HepG2 (cell line): Measurements from ENCODE around the gene ETHE1. TPM values are rescaled to one million over a fixed set of nuclear protein-coding genes. Genes with fewer than 3 reads are reported as not detected.

Experiments used
- ATF7-NPFF ChIP-seq: sonication (generic); formaldehyde crosslinking; IDR thresholded peaks from 2 replicates; pipeline ENCODE4 v1.8.1; 2023; ENCODE audit warnings: mild to moderate bottlenecking, low read depth, missing genetic modification reagents, moderate library complexity
- DR1 ChIP-seq: sonication (generic); formaldehyde crosslinking; IDR thresholded peaks from 2 replicates; pipeline ENCODE4 v1.8.0; 2021; ENCODE audit warnings: mild to moderate bottlenecking, missing genetic modification reagents, inconsistent platforms
- EP300 ChIP-seq, 3 experiments: sonication (generic) in 1 of 3; formaldehyde crosslinking in 1 of 3; IDR thresholded peaks; 2 replicates each; pipeline versions ENCODE4 v1.5.1 to v1.6.1; 2011 to 2020; ENCODE audit warnings: low read depth in 2 of 3, low read length in 2 of 3, borderline replicate concordance in 1 of 3, improper control_type of control experiment in 1 of 3, mild to moderate bottlenecking in 1 of 3, missing genetic modification reagents in 1 of 3, moderate library complexity in 1 of 3
- HDAC6 ChIP-seq: fragments of 200-600 bp; sonication (generic); IDR thresholded peaks from 2 replicates; pipeline ENCODE4 v1.7.0; 2017; ENCODE audit warnings: mild to moderate bottlenecking, antibody characterized with exemption, low read length, low read depth
- HNRNPUL1 ChIP-seq: fragments of 200-400 bp; formaldehyde crosslinking; IDR thresholded peaks from 2 replicates; pipeline ENCODE4 v1.6.1; 2017; ENCODE audit warnings: low read depth, mild to moderate bottlenecking, low read length, moderate library complexity
- KAT2B ChIP-seq: fragments of 150-350 bp; IDR thresholded peaks from 2 replicates; pipeline ENCODE4 v1.6.1; 2014; ENCODE audit warnings: low read depth, low read length, borderline replicate concordance
- KLF6 ChIP-seq: IDR thresholded peaks from 2 replicates; pipeline ENCODE4 v1.8.0; 2016; ENCODE audit warnings: missing biosample characterization, missing genetic modification reagents
- MAF1 ChIP-seq: sonication (generic); formaldehyde crosslinking; IDR thresholded peaks from 2 replicates; pipeline ENCODE4 v1.5.0; 2020; ENCODE audit warnings: missing genetic modification reagents, borderline replicate concordance
- MLLT10 ChIP-seq: sonication (generic); formaldehyde crosslinking; IDR thresholded peaks from 2 replicates; pipeline ENCODE4 v1.4.0; 2020; ENCODE audit warnings: missing genetic modification reagents
- MYC ChIP-seq: sonication (generic); formaldehyde crosslinking; IDR thresholded peaks from 2 replicates; pipeline ENCODE4 v1.9.0; 2021; ENCODE audit warnings: missing genetic modification reagents, borderline replicate concordance
- SIN3A ChIP-seq: IDR thresholded peaks from 2 replicates; pipeline ENCODE4 v1.6.1; 2011; ENCODE audit warnings: low read depth, mild to moderate bottlenecking, control low read depth, low read length, borderline replicate concordance
- STAT5B ChIP-seq: sonication (generic); formaldehyde crosslinking; IDR thresholded peaks from 2 replicates; pipeline ENCODE4 v1.4.0; 2020; ENCODE audit warnings: missing genetic modification reagents
- TP53 ChIP-seq: sonication (generic); formaldehyde crosslinking; conservative IDR thresholded peaks from 2 replicates; pipeline ENCODE4 v1.4.0; 2020; ENCODE audit warnings: missing genetic modification reagents
- ZNF101 ChIP-seq: sonication (generic); formaldehyde crosslinking; IDR thresholded peaks from 2 replicates; pipeline ENCODE4 v1.4.0; 2020; ENCODE audit warnings: mild to moderate bottlenecking, low read depth, missing genetic modification reagents, borderline replicate concordance
- ZNF780A ChIP-seq: sonication (generic); formaldehyde crosslinking; IDR thresholded peaks from 2 replicates; pipeline ENCODE4 v1.8.0; 2022; ENCODE audit warnings: mild to moderate bottlenecking, missing genetic modification reagents, moderate library complexity
- polyA plus RNA-seq, 8 experiments: library from polyadenylated mRNA; depleted of rRNA in 3 of 8; stranded (reverse) in 7 of 8; unstranded in 1 of 8; fragments of >200 nt; fragmentation: Illumina TruSeq in 4 of 8; extraction: Trizol in 4 of 8; gene quantifications; 2 replicates each; pipeline versions ENCODE4 v1.2.1 to v1.2.3, GENCODE V29; 2011 to 2016; ENCODE audit warnings: low read depth in 4 of 8, missing spikeins in 1 of 8, mixed read lengths in 1 of 8; ENCODE audit not compliant: insufficient read depth in 1 of 8
- total RNA-seq, 5 experiments: library from RNA; depleted of rRNA; stranded (reverse); fragments of >200 nt; fragmentation: Illumina TruSeq; extraction: Trizol; gene quantifications; 2 replicates each; pipeline ENCODE4 v1.2.3, GENCODE V29; 2016; ENCODE audit warnings: low read depth in 1 of 5
- TF ChIP-seq, protein P1 (sequence below): sonication (generic); formaldehyde crosslinking; IDR thresholded peaks from 2 replicates; pipeline ENCODE4 v1.4.0; 2020; ENCODE audit warnings: missing genetic modification reagents
- TF ChIP-seq, protein P2 (sequence below): sonication (generic); formaldehyde crosslinking; IDR thresholded peaks from 2 replicates; pipeline ENCODE4 v1.4.0; 2020; ENCODE audit warnings: missing genetic modification reagents
- TF ChIP-seq, protein P3 (sequence below): sonication (generic); formaldehyde crosslinking; IDR thresholded peaks from 2 replicates; pipeline ENCODE4 v1.4.0; 2020; ENCODE audit warnings: missing genetic modification reagents; ENCODE audit errors: not compliant biosample characterization
- TF ChIP-seq, protein P4 (sequence below): sonication (generic); formaldehyde crosslinking; IDR thresholded peaks from 2 replicates; pipeline ENCODE4 v1.4.0; 2020; ENCODE audit warnings: mild to moderate bottlenecking, missing genetic modification reagents
- TF ChIP-seq, protein P5 (sequence below): sonication (generic); formaldehyde crosslinking; IDR thresholded peaks from 2 replicates; pipeline ENCODE4 v1.4.0; 2020; ENCODE audit warnings: mild to moderate bottlenecking, missing genetic modification reagents

Gene ETHE1
- total and polyA plus RNA-seq, 2 of the 13 experiments (the other 11 are each of a cell fraction or from before 2014, with no cell fraction given) = 32.5 to 58.4 TPM

DNA sequence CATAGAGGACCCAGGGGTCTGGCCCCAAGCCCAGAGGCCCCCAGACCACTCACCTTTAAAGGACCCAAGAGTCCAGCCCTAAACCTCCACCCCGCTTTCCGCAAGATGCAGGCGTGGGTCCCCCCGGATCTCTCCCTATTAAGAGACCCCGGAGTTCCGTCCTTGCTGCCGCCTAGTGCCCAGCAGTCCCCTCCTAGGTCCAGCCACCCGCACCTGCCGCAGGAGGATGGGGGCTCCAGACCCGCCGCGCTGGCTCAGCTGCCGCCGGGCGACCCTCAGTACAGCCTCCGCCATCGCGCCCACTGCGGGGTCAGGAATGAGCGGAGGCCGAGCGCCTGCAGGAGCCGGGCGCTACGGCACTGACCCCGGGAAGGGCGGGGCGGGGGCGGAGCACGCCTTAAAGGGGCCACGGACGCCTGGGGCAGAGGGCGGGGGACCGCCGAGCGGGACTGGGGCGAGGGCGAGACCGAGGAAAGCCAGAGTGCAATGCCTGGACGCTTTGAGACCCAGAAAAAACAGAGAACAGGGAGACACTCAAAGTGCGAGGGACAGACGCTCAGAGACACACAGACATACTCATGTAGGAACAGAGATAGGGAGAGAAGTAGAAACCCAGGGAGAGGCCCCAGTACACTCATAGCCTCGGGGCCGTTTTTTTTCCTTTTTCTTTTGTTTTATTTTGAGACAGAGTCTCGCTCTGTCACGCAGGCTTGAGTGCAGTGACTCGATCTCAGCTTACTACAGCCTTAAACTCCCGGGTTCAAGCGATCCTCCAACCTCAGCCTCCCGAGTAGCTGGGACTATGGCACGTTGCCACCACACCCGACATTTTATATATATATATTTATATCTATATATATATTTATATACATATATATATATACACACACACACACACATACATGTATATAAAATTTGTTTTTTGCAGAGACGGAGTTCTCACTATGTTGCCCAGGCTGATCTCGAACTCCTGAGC lies at the start of gene ETHE1 (continued):
- TF ChIP-seq MAF1 (CRISPR knock-in tag) (no peak), ATF7-NPFF (CRISPR knock-in tag) (peak; percentile 84), KLF6 (CRISPR knock-in tag) (peak; percentile 50; the same call in 1 of the 2 replicates), DR1 (CRISPR knock-in tag) (peak; percentile 63; the same call in 1 of the 2 replicates), TP53 (CRISPR knock-in tag) (no peak), MYC (peak; percentile 68), KAT2B (no peak), STAT5B (CRISPR knock-in tag) (no peak), ZNF780A (CRISPR knock-in tag) (no peak), MLLT10 (CRISPR knock-in tag) (no peak), SIN3A (no peak; the same call in 1 of the 2 replicates), HDAC6 (no peak), ZNF101 (no peak), HNRNPUL1 (no peak), EP300 (IDR thresholded peaks at IDR 0.05; ENCODE audit: low read depth in 2 of 2, low read length in 2 of 2) (no peak), EP300 (CRISPR knock-in tag; IDR thresholded peaks at IDR 0.05; ENCODE audit: borderline replicate concordance) (no peak)
- TF ChIP-seq, protein P1, sequence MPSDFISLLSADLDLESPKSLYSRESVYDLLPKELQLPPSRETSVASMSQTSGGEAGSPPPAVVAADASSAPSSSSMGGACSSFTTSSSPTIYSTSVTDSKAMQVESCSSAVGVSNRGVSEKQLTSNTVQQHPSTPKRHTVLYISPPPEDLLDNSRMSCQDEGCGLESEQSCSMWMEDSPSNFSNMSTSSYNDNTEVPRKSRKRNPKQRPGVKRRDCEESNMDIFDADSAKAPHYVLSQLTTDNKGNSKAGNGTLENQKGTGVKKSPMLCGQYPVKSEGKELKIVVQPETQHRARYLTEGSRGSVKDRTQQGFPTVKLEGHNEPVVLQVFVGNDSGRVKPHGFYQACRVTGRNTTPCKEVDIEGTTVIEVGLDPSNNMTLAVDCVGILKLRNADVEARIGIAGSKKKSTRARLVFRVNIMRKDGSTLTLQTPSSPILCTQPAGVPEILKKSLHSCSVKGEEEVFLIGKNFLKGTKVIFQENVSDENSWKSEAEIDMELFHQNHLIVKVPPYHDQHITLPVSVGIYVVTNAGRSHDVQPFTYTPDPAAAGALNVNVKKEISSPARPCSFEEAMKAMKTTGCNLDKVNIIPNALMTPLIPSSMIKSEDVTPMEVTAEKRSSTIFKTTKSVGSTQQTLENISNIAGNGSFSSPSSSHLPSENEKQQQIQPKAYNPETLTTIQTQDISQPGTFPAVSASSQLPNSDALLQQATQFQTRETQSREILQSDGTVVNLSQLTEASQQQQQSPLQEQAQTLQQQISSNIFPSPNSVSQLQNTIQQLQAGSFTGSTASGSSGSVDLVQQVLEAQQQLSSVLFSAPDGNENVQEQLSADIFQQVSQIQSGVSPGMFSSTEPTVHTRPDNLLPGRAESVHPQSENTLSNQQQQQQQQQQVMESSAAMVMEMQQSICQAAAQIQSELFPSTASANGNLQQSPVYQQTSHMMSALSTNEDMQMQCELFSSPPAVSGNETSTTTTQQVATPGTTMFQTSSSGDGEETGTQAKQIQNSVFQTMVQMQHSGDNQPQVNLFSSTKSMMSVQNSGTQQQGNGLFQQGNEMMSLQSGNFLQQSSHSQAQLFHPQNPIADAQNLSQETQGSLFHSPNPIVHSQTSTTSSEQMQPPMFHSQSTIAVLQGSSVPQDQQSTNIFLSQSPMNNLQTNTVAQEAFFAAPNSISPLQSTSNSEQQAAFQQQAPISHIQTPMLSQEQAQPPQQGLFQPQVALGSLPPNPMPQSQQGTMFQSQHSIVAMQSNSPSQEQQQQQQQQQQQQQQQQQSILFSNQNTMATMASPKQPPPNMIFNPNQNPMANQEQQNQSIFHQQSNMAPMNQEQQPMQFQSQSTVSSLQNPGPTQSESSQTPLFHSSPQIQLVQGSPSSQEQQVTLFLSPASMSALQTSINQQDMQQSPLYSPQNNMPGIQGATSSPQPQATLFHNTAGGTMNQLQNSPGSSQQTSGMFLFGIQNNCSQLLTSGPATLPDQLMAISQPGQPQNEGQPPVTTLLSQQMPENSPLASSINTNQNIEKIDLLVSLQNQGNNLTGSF (CRISPR knock-in tag) = no peak
- TF ChIP-seq, protein P2, sequence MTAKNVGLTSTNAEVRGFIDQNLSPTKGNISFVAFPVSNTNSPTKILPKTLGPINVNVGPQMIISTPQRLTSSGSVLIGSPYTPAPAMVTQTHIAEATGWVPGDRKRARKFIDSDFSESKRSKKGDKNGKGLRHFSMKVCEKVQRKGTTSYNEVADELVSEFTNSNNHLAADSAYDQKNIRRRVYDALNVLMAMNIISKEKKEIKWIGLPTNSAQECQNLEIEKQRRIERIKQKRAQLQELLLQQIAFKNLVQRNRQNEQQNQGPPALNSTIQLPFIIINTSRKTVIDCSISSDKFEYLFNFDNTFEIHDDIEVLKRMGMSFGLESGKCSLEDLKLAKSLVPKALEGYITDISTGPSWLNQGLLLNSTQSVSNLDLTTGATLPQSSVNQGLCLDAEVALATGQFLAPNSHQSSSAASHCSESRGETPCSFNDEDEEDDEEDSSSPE (CRISPR knock-in tag) = peak; percentile 56; the same call in 1 of the 2 replicates
- TF ChIP-seq, protein P3, sequence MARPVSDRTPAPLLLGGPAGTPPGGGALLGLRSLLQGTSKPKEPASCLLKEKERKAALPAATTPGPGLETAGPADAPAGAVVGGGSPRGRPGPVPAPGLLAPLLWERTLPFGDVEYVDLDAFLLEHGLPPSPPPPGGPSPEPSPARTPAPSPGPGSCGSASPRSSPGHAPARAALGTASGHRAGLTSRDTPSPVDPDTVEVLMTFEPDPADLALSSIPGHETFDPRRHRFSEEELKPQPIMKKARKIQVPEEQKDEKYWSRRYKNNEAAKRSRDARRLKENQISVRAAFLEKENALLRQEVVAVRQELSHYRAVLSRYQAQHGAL (CRISPR knock-in tag) = no peak
- TF ChIP-seq, protein P4, sequence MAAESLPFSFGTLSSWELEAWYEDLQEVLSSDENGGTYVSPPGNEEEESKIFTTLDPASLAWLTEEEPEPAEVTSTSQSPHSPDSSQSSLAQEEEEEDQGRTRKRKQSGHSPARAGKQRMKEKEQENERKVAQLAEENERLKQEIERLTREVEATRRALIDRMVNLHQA = no peak
- TF ChIP-seq, protein P5, sequence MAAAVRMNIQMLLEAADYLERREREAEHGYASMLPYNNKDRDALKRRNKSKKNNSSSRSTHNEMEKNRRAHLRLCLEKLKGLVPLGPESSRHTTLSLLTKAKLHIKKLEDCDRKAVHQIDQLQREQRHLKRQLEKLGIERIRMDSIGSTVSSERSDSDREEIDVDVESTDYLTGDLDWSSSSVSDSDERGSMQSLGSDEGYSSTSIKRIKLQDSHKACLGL (CRISPR knock-in tag) = 0 out of 2 replicates have a peak, but pooled peaks have one; percentile 44
